ENCODE measurements around the gene GLRX.
A peak's percentile ranks its signal among the peaks of the same experiment; 100 is the strongest.

GLRX gene

DNA sequence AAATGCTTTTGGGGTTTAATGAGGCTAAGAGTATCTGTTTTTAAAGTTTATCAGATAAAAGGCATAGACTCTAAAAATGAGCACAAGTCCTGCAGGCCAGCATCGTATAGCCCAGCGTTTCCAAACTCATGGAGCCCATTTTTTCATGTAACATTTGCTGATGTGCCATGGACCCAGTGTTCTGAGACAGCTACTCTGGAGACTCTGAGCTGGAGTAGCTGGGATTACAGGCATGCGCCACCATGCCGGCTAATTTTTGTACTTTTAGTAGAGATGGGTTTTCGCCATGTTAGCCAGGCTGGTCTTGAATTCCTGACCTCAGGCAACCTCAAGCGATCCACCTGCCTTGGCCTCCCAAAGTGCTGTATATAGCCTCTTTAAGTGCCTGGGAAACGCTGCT, 15.8 kb downstream of the GLRX start:
- DNase-seq = no peak

DNA sequence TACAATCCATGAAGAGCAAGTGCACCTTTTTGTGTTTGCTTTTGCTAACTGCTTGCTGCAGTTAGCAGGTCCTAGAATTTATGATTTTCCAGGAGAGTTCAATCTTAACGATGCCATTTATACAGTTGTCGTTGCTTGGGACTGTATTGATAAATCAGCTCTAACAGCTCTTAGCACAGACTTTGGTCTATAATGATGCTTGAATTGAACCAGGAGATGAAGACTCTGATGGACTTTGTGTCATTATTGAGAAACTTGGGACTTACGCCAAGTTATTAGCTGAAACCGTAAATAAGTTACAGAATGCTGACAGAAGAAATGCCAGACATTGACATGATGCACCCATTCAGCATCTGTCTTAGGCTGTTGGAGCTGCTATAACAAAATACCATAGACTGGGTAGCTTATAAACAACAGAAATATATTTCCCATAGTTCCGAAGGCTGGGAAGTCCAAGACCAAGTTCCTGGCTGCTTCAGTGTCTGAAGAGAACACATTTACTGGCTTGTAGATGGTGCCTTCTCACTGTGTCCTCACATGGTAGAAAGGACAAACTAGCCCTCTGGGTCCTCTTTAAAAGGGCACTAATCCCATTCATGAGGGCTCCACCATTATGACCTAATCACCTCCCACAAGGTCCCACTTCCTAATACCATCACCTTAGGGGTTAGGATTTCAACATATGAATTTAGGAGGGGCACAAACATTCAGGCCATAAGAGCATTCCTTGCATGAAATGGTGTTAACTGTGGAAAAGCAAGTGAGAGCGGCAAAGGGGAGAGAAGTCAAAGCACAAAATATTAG, 17.6 kb downstream of the GLRX start:
- DNase-seq = no peak

DNA sequence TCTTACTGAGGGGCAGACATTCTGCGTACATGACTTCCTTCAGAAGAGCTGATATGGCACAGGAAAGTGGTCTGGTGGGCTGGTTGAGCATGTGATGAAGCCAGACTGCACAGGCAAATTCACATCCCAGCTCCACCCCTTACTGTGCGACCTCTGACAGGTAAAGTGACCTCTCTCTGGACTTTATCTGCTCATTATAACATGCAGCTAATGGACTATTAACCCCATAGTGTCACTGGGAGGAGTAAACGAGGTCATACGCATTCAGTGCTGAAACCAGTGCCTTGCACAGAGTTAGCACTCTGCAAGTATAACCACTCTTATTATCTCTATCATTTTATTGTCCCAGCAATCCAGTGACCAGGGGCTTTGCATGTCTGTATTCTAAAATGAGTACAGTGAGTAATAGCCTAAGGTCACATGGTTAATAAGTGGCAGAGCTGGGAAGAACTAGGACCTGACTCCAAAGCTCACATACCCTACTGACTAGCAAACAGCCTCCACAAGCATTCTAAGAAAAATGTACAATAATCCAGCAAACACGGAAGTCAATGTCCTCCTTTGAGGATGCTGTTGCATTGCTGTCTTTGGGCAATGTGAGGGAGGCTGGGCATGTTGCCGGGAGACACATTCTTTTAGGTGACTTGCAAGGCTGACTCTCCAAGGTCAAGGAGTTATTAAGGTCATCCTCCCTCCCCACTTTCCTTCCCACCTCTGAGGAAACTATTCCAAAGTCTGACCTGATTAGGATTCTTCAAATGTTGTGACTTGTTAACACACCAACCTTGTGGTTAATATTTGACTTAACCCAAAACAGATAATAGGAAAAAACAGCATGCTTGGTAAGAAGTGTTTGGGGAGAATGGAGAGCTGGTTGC, 19.0 kb downstream of the GLRX start:
- DNase-seq = no peak

DNA sequence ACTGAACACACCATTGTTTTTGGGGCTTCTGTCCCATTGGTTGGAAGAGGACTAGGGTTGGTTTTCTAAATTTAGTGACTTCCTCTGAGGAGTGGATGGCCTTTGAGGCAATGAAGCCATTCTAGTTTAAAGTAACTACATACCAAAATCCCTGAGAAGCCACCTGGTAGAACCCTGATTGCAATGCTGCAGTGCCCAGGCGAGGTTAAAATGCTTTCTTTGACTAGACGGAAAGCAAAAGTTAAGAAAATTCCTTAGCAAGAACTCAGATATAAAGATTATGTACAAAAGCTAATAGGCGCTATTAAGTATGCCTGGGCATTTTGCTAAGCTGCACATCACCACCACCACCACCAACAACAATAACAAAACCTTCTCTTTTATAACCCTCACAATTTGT, 20.6 kb downstream of the GLRX start:
- DNase-seq = no peak

DNA sequence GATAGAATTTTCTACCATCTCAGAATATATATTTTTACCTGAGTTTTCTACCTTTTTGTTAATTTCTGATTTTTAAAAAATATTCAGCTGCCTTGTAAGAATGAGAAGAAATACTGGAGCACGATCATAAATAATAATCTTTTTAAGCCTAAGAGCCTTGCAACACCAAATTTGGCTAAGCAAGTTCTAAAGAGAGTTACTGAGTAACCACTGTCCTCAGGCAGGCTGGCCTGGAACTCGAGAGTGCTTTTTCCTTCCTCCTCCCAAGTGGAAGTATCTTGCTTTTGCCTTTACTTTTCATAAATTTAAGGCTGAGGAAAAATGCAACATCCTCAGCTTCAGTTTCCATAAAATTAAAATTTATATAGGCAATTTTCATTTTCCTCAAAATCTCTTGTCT, 21.0 kb downstream of the GLRX start:
- DNase-seq = no peak

DNA sequence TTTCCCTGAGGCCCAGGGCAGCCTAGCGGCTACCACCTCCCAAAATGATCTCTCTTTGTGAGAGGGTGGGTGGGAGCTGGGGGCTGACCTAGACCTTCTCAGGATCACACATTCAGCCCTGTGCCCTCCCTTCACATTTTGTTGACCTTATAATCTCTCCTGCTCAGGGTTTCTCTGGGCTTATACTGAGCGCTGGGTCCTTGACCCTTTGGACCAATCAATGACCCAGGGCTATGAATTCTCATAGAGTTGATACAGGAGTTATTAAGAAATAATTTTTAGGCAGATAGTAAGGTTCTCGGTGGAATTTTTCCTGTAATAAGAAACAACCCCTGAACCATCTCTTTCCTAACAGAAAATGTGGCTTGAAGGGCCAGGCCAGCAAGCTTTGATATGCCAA, 22.0 kb downstream of the GLRX start:
- no peak for DNase-seq

DNA sequence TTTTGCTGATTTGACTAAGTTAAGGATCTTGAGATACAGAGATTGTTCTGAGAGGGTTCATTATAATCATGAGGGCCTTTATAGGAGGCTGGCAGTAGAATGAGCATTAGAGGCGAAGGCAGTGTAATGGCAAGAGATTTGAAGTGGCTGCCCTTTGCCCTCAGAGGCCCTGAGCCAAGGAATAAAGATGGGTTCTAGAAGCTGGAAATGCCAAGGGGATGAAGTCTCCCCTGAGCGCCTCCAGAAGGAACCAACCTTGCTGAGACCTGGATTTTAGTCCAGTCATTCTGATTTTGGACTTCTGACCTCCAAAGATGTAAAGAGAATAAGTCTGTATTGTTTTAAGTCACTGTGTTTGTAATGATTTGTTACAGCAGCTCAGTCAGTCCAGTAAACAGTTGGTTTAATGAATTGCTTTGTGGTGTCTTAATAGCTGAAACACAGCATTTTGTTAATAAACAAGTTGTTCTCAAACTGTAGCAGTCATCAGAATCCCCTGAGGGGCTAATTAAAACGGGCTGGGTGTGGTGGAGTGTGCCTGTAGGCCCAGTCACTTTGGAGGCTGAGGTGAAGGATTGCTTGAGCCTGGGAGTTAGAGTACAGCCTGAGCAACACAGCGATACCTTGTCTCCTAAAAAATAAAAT, 23.2 kb downstream of the GLRX start:
- DNase-seq = no peak

DNA sequence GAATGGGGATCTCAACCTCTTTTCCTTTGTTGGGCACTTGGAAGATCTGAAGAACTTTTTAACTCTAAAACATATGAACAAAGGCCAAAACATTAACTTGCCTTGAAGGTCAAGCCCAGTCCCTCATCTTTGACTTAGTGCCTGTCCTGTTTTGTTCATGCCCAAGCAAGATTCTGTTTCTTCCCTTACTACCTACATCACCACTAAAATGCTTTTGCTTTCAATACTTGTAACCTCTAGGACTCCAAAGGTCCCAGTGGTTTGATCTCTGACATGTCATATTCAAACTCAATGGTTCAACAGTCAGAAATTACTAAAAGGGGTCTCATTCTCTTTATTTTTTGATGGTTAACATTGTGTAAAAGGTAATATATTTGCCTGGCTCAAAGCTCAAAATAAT, 24.0 kb downstream of the GLRX start:
- DNase-seq = no peak

DNA sequence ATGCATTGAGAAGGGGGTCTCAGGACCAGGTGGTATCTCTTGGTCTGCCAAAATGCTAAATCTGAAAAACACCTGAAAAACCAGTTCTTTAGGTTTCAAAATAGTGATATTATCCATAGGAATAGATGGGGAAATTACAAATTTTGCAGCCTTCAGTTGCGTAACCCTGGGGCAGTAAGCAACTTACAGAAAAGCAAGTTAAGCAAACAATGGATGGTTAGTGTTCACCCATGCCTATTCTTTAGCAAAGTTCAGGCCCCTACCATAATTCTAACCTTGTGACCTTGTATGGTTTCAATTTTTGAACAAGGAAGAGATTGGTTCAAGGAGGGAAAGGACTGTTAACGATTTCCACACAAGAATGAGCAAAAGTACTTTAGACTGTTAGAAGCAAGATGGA, 24.5 kb downstream of the GLRX start:
- no peak for DNase-seq

DNA sequence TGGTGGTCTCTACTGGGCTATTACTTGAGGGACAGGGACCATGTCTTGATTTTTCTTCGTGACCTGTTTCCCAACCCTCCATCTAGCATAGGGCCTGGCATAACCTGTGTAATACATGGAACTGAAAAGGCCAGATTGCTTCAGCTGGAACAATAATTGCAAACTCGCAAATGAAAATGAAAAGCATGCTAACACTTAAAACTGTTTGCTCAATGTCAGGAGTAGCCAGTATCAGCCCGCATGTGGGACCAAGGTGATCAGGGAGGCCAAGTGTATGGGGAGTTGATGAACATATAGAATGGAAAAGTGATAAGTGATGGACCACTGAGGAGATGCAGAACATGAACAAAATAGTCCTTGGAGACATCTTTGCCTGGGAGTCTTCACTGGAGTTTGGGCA, 25.2 kb downstream of the GLRX start:
- no peak for DNase-seq

DNA sequence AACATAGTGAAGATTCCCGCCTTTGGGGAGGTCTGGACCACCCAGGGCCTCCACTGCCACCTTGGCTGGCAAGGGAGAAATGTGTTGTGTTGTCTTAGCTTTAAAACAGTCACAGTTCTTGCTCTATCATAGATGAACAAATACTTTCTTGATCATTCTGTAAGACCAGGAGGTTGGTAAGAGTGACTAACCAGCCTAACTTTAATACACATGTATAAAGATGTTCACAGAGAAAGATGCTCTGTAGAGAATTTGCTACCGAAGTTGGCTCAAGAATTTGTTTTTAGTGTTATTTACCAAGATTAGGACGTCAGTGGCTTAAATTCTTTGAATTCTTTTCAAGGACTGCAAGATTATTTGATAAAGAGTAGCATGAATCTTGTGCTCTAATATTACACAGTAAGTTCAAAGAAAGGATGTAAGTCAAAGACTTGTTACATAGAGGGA, 28.4 kb downstream of the GLRX start:
- DNase-seq = no peak

DNA sequence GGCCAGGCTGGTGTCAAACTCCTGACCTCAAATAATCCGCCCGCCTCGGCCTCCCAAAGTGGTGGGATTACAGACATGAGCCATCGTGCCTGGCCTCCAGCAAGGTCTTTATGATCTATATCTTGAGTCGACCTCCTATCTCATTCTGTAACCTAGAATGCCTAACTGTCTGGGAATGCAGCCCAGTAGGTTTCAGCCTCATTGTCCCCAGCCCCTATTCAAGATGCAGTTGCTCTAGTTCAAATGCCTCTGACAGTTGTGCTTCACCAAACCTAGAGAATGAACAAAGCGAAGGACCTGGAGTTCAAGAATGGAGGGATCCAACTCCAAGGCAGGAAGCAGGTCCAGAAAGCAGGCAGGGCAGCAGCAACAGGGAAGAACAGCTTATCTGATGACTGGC, 30.8 kb downstream of the GLRX start:
- no peak for DNase-seq

DNA sequence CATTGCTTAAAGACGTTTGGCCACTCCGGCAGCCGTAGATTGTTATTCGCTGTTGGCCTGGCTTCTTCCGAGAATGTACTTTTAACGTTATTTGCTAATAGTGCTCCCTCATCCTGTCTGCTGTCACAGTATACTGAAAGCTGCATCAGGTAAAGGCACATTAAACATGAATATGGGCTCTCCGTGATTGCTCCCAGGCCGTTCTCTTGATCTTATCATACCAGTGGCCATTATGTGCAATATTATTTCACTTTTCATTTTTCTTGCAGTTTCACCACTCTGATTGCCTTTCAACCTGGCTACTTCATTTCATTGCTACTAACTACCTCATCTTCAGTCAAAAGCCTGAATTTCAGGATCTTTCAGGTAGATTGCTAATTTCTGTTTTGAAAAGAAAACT, 34.0 kb downstream of the GLRX start:
- DNase-seq = no peak

DNA sequence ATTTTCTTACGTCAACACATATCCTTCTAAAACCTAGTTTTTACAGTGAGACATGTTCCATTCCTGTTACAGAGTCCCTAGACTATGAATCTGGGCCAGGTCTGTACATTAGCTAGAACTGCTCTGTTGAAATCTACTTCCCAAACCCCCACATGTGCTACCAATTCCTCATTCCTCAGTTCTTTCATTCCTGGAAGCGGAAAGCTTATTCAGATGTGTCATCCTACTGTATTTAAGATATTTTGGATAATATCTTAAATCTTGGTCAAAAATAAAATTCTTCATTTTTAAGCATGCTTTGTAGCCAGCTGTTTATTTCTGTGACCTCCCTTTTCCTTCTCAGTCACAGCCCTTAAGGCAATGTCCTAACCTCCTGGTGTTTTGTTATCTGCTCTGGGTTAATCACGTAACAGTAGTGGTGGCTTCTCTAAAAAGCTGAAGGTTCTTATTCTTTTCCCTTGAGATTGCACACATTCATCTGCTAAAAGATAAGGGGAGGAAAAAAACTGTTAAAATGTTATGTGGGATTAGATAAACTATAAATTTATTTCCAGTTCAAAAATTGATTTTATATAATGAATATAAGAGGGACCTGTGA, 35.6 kb downstream of the GLRX start:
- DNase-seq = no peak

DNA sequence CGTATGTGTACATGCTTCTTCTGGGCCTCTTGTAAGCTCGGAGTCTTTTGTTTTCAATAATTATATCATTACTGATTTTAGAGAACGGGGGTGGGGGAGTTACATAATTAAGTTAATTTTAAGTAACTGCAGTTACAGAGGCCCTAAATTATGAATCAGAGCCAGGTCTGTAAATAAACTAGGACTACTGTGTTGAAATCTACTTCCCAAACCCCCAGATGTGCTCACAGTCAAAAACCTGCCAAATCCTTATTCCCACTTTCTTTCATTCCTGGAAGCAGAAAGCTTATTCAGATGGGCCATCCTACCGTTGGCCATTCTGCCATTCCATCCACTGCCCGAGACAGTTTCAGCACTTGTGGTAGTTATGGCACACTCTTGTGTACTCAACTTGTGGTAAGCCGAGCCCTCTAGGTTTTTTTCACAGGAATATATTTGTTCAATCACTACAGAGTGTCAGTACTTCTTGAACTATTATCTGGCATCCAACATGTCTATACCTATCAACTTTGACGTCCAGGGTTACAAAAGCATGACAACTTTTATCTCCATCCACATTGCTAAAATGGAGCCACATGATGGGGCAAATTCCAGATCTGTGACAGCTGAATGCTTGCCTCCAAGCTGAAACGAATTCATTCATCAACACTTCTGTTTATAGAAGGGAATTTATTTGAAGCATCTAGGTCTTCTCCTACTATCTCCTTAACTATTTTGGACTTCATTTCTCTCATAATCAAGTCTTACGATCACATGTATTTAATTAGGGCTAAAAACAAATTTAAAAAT, 37.8 kb downstream of the GLRX start:
- DNase-seq = no peak

DNA sequence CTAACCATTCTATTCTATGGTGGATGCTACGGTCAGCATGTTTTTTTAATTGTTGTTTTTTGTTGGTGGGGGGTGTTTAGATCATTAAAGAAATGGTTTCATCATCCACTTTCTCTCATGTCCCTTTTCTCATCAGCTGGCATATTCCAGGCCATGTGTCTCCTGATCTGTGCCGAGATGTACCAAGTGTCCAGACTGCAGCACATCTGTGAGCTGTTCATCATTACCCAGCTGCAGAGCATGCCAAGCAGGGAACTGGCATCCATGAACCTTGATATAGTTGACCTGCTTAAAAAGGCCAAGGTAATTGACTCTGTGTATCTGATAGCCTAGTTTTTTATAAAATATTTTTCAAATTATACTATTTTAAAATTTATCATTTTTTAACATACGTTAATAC, 38.9 kb downstream of the GLRX start:
- no peak for DNase-seq

DNA sequence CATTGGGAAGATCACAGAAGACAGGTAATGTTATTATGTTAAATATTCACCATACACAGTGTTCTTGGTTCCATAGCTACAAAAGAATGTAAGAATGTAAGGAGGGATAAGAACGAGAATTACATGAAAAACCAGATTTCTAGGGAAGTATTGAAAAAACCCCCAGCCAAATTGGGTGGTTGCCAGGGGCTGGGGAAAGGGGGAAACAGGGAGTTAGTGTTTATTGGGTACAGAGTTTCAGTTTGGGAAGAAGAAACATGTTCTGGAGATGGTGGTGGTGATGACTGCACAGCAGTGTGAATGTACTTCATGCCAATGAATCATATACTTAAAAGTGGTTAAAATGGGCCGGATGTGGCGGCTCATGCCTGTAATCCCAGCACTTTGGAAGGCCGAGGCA, 40.3 kb downstream of the GLRX start:
- DNase-seq = no peak

DNA sequence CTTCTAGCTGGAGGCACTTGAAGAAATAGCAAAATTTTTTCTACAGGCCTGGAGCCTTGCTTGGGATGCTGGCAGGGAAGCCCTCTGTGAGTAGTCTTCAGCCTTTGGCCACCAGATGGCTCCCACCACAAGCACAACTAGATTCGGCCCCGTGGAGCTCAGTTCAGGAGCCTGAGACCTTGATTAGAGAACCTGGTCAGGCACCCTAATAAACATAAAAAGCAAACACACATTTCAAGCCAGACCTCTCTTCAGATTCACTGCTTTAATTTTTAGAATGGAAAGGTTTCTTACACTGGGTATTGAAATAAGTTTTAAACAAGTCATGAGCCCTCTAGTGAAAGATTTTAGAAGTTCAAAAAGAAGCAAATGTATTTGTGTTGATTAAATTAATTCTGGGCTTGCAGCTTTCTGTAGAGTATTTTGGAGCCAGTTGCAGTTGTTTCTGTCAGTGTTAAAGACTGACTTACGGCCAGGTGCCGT, 41.4 kb downstream of the GLRX start:
- DNase-seq = peak; percentile 21

DNA sequence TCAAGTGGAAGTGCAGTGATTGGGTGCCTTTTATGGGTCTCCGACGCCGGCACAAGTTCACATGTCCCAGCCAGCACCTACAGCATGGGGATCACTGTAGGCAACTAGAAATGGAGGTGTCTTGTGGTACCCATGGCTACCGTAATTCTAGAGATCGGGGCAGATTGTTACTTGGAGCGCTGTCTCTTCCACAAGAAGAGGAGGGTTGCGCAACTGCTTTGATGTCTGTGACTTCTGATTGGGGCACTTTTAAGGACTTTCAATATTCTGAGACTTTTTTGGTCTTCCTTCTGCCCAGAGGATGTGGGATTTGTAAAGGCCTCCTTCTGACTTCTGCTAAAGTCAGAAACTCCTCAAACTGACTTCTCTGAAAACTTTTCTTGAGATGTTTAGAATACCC, 41.9 kb downstream of the GLRX start:
- no peak for DNase-seq

DNA sequence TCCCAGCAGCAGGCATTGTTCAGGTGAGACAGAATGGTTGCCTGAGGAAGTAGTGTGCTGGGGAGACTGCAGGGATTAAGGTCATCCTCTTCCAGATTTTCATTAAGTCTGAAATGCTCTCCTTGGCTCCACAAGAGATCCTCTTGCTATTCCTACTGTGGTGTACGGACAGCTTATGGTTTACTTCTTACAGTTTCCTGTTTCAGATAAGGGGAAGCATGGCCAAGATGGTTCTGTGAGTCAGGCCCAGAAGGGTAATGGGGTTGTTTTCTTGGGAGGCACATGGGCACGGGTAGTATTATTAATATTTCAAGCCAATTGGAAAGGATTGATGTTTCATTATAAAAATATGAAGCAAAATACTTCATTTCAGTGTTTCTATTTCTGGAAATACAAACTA, 42.9 kb downstream of the GLRX start:
- no peak for DNase-seq

DNA sequence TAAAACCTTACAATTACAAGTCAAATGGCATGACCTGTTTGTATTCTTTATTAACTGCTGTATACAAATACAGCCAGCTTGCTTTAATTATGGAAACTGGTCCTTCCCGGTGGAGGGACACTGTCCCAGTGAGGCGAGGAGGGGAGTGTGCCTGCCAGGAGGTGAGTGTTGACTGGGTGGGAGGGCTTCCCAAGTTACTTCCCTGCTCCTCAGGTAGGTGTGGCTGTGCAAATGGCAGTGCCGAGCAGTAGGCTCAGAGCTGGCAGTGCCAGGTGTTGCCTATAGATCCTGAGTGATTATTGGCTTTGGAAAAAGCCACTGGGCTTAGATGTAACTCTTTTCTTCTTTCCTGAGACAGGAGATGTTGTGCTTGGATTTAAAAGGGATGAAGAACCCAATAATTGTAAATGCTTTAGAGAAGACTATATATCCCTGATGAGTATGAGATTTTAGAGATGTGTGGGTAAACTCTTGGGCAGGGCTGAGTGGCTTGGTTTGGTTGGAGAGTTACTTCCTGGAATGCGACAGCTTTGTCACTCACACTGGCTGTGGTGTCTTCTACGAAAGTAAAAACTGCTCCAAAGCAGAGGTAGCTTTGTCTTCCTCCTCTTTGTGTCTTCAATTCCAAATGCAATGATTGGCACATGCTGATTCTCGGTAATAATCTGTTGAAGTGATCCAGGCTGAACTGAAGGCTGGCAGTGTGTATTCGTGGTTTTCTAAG, 43.7 kb downstream of the GLRX start:
- DNase-seq = no peak

DNA sequence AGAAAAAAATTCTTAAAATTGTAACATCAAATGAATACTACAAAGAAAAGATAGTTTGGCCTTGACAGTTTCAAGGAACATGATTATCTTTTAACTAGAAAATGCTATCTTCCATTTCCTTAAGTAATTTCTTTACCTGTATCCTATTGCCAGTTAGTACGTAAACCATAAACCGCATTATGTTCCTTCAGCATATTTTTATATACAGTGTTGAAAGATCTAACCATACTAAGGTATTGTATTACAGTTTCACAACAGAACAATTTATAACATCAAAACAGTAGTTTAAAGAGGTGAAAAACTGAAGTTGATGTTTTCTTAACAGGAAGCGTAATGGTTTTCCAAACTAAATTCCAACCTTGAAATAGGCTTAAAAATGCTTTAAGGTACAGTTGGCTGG, 45.1 kb downstream of the GLRX start:
- no peak for DNase-seq

Data from NCI-H446 treated with DMSO at 0.1 percent for 48 hours (cell line).